ENCODE results near the gene SNX30. TPM values are rescaled to one million over a fixed set of nuclear protein-coding genes. Genes with fewer than 3 reads are reported as not detected.

SNX30 gene
- total RNA-seq, 3 donors from 2014 or later = 2.3 to 3.8 (median 3.2) TPM

- DNase-seq = no peak
- Mint-ChIP-seq H3K4me1 (ENCODE audit: low read depth) (peaks cover 2% of the 10 kb centered on the region), H3K9me3 (no peaks in the 10 kb centered on the region), H3K36me3 (ENCODE audit: insufficient read depth) (peaks cover 45% of the 10 kb centered on the region), H3K27me3 (ENCODE audit: low read depth) (no peaks in the 10 kb centered on the region), H3K4me3 (no peak overlapping the region)
- ATAC-seq = no peak
Observed at GRCh38 chr9:112872019-112872418, 121.5 kb downstream of the SNX30 start.

GRCh38 chr9:112873773-112874405 is 123.3 kb downstream of the SNX30 start:
- H3K4me1 Mint-ChIP-seq (ENCODE audit: low read depth) = no peaks in the 10 kb centered on the region
- ATAC-seq = no peak
- DNase-seq = no peak
- H3K27me3 Mint-ChIP-seq (ENCODE audit: low read depth) = no peaks in the 10 kb centered on the region
- peaks cover 37% of the 10 kb centered on the region for H3K36me3 Mint-ChIP-seq (ENCODE audit: insufficient read depth)
- no peak overlapping the region for H3K4me3 Mint-ChIP-seq
- H3K9me3 Mint-ChIP-seq = no peaks in the 10 kb centered on the region

DNA sequence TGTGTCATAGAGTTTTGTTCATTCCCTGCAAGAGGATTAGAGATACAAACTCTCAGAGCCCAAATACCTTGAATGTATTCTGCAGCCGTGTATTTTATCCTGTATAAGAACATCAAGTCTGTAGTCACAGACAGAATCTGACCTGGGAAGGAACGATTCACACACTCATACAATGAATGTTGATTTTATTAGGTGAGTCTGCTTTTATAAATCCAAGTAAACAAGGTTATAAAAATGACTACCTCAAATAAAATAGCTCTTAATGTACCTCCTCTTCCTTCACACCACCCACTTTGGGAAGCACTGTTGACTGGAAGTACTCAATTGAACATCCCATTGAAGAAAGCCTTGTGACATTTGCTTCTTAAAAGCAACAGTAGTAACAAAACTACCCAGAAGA is 128.2 kb downstream of the SNX30 start:
- DNase-seq (no peak), ATAC-seq (no peak)
- peaks cover 23% of the 10 kb centered on the region for H3K36me3 Mint-ChIP-seq (ENCODE audit: insufficient read depth)
- no peaks in the 10 kb centered on the region for H3K9me3 Mint-ChIP-seq
- no peaks in the 10 kb centered on the region for H3K27me3 Mint-ChIP-seq (ENCODE audit: low read depth)
- H3K4me3 Mint-ChIP-seq = no peak overlapping the region
- H3K4me1 Mint-ChIP-seq (ENCODE audit: low read depth) = no peaks in the 10 kb centered on the region

DNA sequence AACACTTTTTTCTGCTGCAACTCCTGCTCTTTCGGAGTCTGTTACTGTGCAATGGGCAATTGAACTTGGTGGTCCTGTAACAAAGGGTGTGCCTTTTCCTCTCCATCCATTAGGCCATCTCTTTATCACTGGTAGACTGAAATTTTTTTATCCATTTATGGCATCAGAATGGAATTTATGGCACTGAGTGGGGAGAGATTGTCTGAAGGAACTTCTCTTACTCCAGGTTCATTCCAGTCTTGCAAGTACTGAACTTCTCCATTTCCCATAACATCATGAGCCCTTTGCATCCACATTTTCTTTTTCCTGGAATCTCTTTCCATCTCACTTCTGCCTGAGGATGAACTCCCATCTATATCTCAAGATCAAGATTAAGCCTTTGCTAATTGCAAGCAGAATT is 130.1 kb downstream of the SNX30 start:
- Mint-ChIP-seq H3K36me3 (ENCODE audit: insufficient read depth) (peaks cover 16% of the 10 kb centered on the region), H3K4me1 (ENCODE audit: low read depth) (no peaks in the 10 kb centered on the region), H3K9me3 (no peaks in the 10 kb centered on the region), H3K27me3 (ENCODE audit: low read depth) (no peaks in the 10 kb centered on the region), H3K4me3 (no peak overlapping the region)
- DNase-seq (no peak), ATAC-seq (no peak)

DNA sequence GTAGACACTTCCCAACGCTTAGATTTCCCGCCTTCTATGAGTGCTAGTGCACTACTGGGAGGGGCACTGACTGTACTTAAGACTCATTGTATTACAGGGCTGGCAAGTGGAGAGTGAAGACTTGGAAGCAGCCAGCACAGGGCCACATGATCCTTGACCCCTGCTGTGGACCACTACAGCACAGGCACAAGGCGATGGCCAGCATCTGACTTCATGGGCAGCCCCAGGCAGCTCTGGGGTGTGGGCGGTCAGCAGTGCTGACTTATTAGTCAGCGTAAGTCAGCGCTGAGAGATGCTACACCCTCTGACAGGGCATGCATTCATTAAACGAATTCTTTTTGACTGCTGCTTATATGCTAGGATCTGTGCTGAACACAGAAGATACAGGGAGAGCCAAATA is 130.8 kb downstream of the SNX30 start:
- ATAC-seq (no peak), DNase-seq (no peak)
- peaks cover 11% of the 10 kb centered on the region for H3K36me3 Mint-ChIP-seq (ENCODE audit: insufficient read depth)
- no peaks in the 10 kb centered on the region for H3K4me1 Mint-ChIP-seq (ENCODE audit: low read depth)
- no peaks in the 10 kb centered on the region for H3K27me3 Mint-ChIP-seq (ENCODE audit: low read depth)
- H3K4me3 Mint-ChIP-seq = no peak overlapping the region
- H3K9me3 Mint-ChIP-seq = no peaks in the 10 kb centered on the region

- H3K4me1 Mint-ChIP-seq (ENCODE audit: low read depth) = no peaks in the 10 kb centered on the region
- DNase-seq = no peak
- ATAC-seq = no peak
- no peak overlapping the region for H3K4me3 Mint-ChIP-seq
- H3K36me3 Mint-ChIP-seq (ENCODE audit: insufficient read depth) = peaks cover 7% of the 10 kb centered on the region
- no peaks in the 10 kb centered on the region for H3K9me3 Mint-ChIP-seq
- H3K27me3 Mint-ChIP-seq (ENCODE audit: low read depth) = peaks cover 3% of the 10 kb centered on the region
Observed at GRCh38 chr9:112884101-112884500, 133.5 kb downstream of the SNX30 start.

DNA sequence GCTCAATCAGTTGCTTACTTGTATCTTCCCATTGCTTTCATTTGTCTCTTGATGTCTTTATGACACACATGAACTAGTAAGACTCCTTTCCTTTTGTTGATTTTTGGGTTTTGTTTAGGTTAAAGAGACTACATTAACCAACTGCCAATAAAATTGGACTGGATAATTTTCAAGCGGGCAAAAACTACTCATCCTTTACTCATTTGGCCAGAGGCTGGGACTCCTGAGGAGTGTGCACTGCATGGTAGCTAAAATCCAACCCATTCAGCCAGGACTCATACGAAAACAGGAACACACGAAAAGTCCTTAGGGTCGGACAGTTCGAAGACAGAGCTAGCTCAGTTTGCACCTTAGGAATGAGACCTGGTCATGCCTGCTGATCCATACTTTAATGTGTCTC is 134.2 kb downstream of the SNX30 start:
- Mint-ChIP-seq H3K4me1 (ENCODE audit: low read depth) (no peaks in the 10 kb centered on the region), H3K9me3 (no peaks in the 10 kb centered on the region), H3K27me3 (ENCODE audit: low read depth) (peaks cover 8% of the 10 kb centered on the region), H3K36me3 (ENCODE audit: insufficient read depth) (peaks cover 6% of the 10 kb centered on the region), H3K4me3 (no peak overlapping the region)
- ATAC-seq (no peak), DNase-seq (no peak)

GRCh38 chr9:112885324-112885723 is 134.8 kb downstream of the SNX30 start:
- Mint-ChIP-seq H3K27me3 (ENCODE audit: low read depth) (peaks cover 13% of the 10 kb centered on the region), H3K4me1 (ENCODE audit: low read depth) (no peaks in the 10 kb centered on the region), H3K9me3 (no peaks in the 10 kb centered on the region), H3K4me3 (no peak overlapping the region), H3K36me3 (ENCODE audit: insufficient read depth) (peaks cover 6% of the 10 kb centered on the region)
- ATAC-seq (no peak), DNase-seq (no peak)

DNA sequence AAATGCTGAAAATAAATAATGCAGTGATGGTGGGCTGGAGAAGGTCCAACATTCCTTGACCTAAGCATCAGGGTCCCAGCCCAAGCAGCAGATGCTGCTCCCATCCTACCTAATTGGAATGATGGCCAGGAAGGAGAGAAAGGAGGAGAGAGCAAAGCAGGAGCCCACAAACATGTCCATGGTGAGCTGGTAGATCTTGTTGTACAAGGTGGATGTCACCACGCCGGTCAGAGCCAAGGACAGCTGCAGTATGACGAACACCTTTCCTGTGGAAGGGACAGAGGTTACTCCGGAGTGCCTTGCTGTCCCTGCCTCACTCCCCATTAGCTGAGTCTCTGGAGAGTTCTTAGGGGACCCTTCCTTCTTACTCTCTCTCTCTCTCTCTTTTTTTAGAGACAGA is 135.8 kb downstream of the SNX30 start:
- ATAC-seq = no peak
- DNase-seq = no peak
- H3K27me3 Mint-ChIP-seq (ENCODE audit: low read depth) = peaks cover 17% of the 10 kb centered on the region
- no peak overlapping the region for H3K4me3 Mint-ChIP-seq
- no peaks in the 10 kb centered on the region for H3K36me3 Mint-ChIP-seq (ENCODE audit: insufficient read depth)
- H3K4me1 Mint-ChIP-seq (ENCODE audit: low read depth) = no peaks in the 10 kb centered on the region
- H3K9me3 Mint-ChIP-seq = no peaks in the 10 kb centered on the region

DNA sequence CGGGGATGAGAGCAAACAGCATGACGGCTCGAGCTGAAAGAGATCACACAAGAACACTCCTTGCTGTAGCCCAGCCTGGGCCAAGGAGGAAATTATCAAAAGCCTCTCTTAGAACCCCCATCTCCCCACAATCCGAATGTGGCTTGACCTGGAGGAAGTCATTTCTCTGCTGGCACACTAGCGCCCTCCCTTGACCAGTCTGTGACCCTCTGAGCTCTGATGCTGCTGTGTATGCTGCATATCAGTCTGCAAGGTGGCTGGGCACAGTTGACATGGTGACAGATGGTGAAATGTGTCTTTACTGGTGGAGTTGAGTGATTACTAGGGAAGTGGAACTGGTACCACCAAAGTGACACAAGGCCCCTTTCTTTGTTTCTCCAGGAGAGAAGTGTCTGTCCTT is 136.8 kb downstream of the SNX30 start:
- no peaks in the 10 kb centered on the region for H3K36me3 Mint-ChIP-seq (ENCODE audit: insufficient read depth)
- ATAC-seq (no peak), DNase-seq (no peak)
- H3K4me1 Mint-ChIP-seq (ENCODE audit: low read depth) = no peaks in the 10 kb centered on the region
- peaks cover 27% of the 10 kb centered on the region for H3K27me3 Mint-ChIP-seq (ENCODE audit: low read depth)
- H3K4me3 Mint-ChIP-seq = no peak overlapping the region
- no peaks in the 10 kb centered on the region for H3K9me3 Mint-ChIP-seq

DNA sequence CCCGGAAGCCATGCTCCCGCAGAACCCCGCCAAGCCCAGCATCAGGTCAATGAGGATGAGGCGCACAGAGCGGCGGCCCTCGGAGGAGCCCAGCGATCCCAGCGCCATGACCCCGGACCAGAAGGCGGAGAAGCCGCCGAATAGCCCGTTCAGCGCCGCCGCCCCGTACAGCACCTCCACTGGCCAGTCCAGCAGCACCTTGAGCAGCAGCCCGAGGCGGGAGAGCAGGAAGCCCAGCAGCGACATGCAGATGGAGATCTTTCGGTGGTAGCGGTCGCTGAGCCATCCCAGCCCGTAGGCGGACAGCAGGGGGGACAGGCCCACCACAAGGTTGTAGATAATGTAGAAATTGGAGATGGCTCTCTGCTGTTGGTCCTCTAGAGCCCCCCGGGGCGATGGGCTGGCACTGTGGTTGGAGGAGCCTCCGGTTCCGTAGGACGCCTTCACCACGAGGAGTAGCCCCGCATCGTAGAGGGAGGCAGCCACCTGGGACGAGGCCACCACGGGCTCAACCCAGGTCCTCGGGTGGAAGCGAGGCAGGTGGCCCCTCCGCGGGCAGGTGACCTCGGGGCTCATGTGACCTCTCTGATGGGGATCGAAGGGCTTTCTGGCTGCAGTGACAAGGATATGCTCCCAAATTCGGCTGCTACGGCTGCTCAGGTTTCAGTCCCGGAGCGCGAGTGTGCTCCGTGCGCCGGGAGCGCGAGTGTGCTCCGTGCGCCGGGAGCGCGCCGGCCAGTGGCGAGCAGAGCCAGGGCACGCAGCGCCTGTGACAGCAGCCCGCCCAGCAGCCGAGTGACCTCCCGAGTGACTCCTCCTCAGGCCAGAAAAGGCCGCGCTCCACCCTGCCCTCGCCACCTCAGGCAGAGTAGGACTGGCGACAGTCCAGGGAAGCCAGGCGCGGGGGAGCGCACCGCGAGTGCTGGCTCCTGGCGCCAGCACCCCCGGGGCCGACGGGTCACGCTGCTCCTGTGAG is 139.8 kb downstream of the SNX30 start, which contains the start of gene SLC46A2:
SLC46A2 (minus strand) TSS at position 771 of the 976 bp plus-strand sequence; CDS start at position 576, 195 bp downstream.
- Mint-ChIP-seq H3K9me3 (no peaks in the 10 kb centered on the region), H3K4me1 (ENCODE audit: low read depth) (no peaks in the 10 kb centered on the region), H3K27me3 (ENCODE audit: low read depth) (peaks cover 40% of the 10 kb centered on the region), H3K36me3 (ENCODE audit: insufficient read depth) (no peaks in the 10 kb centered on the region), H3K4me3 (no peak within 1 kb of the TSS)
- no peak for ATAC-seq
- no peak for DNase-seq

GRCh38 chr9:112891521-112891920 is 141.0 kb downstream of the SNX30 start:
- DNase-seq (no peak), ATAC-seq (no peak)
- Mint-ChIP-seq H3K4me3 (no peak overlapping the region), H3K36me3 (ENCODE audit: insufficient read depth) (no peaks in the 10 kb centered on the region), H3K27me3 (ENCODE audit: low read depth) (peaks cover 47% of the 10 kb centered on the region), H3K4me1 (ENCODE audit: low read depth) (no peaks in the 10 kb centered on the region), H3K9me3 (no peaks in the 10 kb centered on the region)

GRCh38 chr9:112892981-112893380 is 142.4 kb downstream of the SNX30 start:
- Mint-ChIP-seq H3K9me3 (no peaks in the 10 kb centered on the region), H3K4me3 (no peak overlapping the region), H3K4me1 (ENCODE audit: low read depth) (no peaks in the 10 kb centered on the region), H3K27me3 (ENCODE audit: low read depth) (peaks cover 52% of the 10 kb centered on the region), H3K36me3 (ENCODE audit: insufficient read depth) (no peaks in the 10 kb centered on the region)
- ATAC-seq (no peak), DNase-seq (no peak)

DNA sequence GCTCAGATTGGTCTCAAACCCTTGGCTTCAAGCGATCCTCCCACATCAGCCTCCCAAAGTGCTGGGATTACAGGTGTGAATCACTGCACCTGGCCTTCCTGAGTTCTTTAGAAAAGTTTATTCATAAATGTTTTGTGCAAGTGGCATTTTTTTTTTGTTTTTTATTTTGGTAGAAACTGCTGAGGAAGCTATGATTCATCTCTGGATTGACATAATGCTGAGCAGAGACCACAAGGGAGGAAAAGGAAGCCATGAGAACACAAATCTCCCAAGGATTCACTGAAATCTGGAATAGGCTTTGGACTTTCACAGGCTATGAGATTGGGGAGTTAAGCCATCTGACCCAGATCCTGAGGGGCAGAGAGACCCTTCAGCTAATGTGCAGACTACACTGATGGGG is 143.5 kb downstream of the SNX30 start:
- no peak overlapping the region for H3K4me3 Mint-ChIP-seq
- no peak for ATAC-seq
- DNase-seq = no peak

GRCh38 chr9:112894699-112895098 is 144.1 kb downstream of the SNX30 start:
- ATAC-seq (no peak), DNase-seq (no peak)
- no peaks in the 10 kb centered on the region for H3K36me3 Mint-ChIP-seq (ENCODE audit: insufficient read depth)
- no peak overlapping the region for H3K4me3 Mint-ChIP-seq
- peaks cover 2% of the 10 kb centered on the region for H3K4me1 Mint-ChIP-seq (ENCODE audit: low read depth)
- peaks cover 54% of the 10 kb centered on the region for H3K27me3 Mint-ChIP-seq (ENCODE audit: low read depth)
- no peaks in the 10 kb centered on the region for H3K9me3 Mint-ChIP-seq

More for the DNA sequence above, 143.5 kb downstream of the SNX30 start:
- Mint-ChIP-seq H3K9me3 (no peaks in the 10 kb centered on the region), H3K36me3 (ENCODE audit: insufficient read depth) (no peaks in the 10 kb centered on the region), H3K27me3 (ENCODE audit: low read depth) (peaks cover 57% of the 10 kb centered on the region), H3K4me1 (ENCODE audit: low read depth) (peaks cover 2% of the 10 kb centered on the region)
